ENCODE results near the gene LHX5. TPM values are rescaled to one million over a fixed set of nuclear protein-coding genes. Genes with fewer than 3 reads are reported as not detected.

LHX5 gene
- total RNA-seq, 1 donor from 2014 or later: not detected

- DNase-seq (ENCODE audit: low spot score): no peak
These were observed 5.1 kb downstream of the LHX5 start for GRCh38 chr12:113466454-113467141.

- no peak for DNase-seq (ENCODE audit: low spot score)
These were observed 5.7 kb downstream of the LHX5 start for GRCh38 chr12:113465808-113466453.

GRCh38 chr12:113464852-113465719, 6.6 kb downstream of the LHX5 start:
- no peak for DNase-seq (ENCODE audit: low spot score)

- no peak for DNase-seq (ENCODE audit: low spot score)
These were observed 7.3 kb downstream of the LHX5 start for GRCh38 chr12:113464452-113464775.

- no peak for DNase-seq (ENCODE audit: low spot score)
These were observed 7.8 kb downstream of the LHX5 start for GRCh38 chr12:113463746-113464451.

- no peak for DNase-seq (ENCODE audit: low spot score)
These were observed 8.5 kb downstream of the LHX5 start for GRCh38 chr12:113462998-113463745.

- no peak for DNase-seq (ENCODE audit: low spot score)
These were observed 9.4 kb downstream of the LHX5 start for GRCh38 chr12:113462117-113462774.

GRCh38 chr12:113461666-113462065, 10.0 kb downstream of the LHX5 start:
- no peak for DNase-seq (ENCODE audit: low spot score)

- no peak for DNase-seq (ENCODE audit: low spot score)
These were observed 11.7 kb downstream of the LHX5 start for GRCh38 chr12:113459981-113460380.

GRCh38 chr12:113457710-113458109, 14.0 kb downstream of the LHX5 start:
- no peak for DNase-seq (ENCODE audit: low spot score)

GRCh38 chr12:113457185-113457584, 14.5 kb downstream of the LHX5 start:
- DNase-seq (ENCODE audit: low spot score): no peak

GRCh38 chr12:113456761-113457160, 14.9 kb downstream of the LHX5 start:
- no peak for DNase-seq (ENCODE audit: low spot score)

GRCh38 chr12:113456199-113456598, 15.5 kb downstream of the LHX5 start:
- no peak for DNase-seq (ENCODE audit: low spot score)

GRCh38 chr12:113453330-113453729, 18.3 kb downstream of the LHX5 start:
- no peak for DNase-seq (ENCODE audit: low spot score)

- DNase-seq (ENCODE audit: low spot score): no peak
These were observed 19.2 kb downstream of the LHX5 start for GRCh38 chr12:113452458-113452857.

- DNase-seq (ENCODE audit: low spot score): no peak
These were observed 21.8 kb downstream of the LHX5 start for GRCh38 chr12:113449839-113450238.

- DNase-seq (ENCODE audit: low spot score): no peak
These were observed 22.4 kb downstream of the LHX5 start for GRCh38 chr12:113449299-113449698.

GRCh38 chr12:113448873-113449272, 22.8 kb downstream of the LHX5 start:
- no peak for DNase-seq (ENCODE audit: low spot score)

GRCh38 chr12:113445544-113446171, 26.0 kb downstream of the LHX5 start:
- no peak for DNase-seq (ENCODE audit: low spot score)

GRCh38 chr12:113443030-113443539, 28.6 kb downstream of the LHX5 start:
- DNase-seq (ENCODE audit: low spot score): no peak

Data from mesenteric fat pad (tissue), 1 donor.